OCI-LY7 (cell line): ENCODE results near the gene KLHL25. TPM values are rescaled to one million over a fixed set of nuclear protein-coding genes. Genes with fewer than 3 reads are reported as not detected.

Source experiments
- BruUV-seq: library from RNA; stranded (reverse); fragments of 400-500 nt; replicated peaks from 2 replicates; lab custom pipeline; 2021; lab: Mats Ljungman, UMichigan
- CTCF ChIA-PET: fragments of 300-600 bp; sonication (Branson Sonifier 250); formaldehyde crosslinking; loops from one replicate; lab custom pipeline; 2022; ENCODE audit warnings: antibody characterized with exemption; ENCODE audit not compliant: unreplicated experiment; lab: Charles Lee
- POLR2A ChIA-PET: fragments of 300-600 bp; sonication (Branson Sonifier 250); formaldehyde crosslinking; loops from one replicate; lab custom pipeline; 2022; ENCODE audit warnings: antibody characterized with exemption; lab: Charles Lee
- DNase-seq: peaks from one replicate; pipeline ENCODE4 v3.0.0-alpha.2; 2015; ENCODE audit warnings: low spot score
- H2AFZ ChIP-seq: fragments of 200-600 bp; sonication (generic), shearing (Covaris generic); 2 replicates; pipeline ENCODE4 v1.6.1; 2014; ENCODE audit warnings: mild to moderate bottlenecking, antibody characterized with exemption, low read length, moderate library complexity
- H3K27ac ChIP-seq: fragments of 200-600 bp; sonication (generic); 2 replicates; pipeline ENCODE4 v1.5.1; 2014; ENCODE audit warnings: mixed run types, low read depth, mild to moderate bottlenecking, moderate library complexity, low read length, inconsistent platforms; ENCODE audit not compliant: poor library complexity, severe bottlenecking
- H3K36me3 ChIP-seq: fragments of 200-600 bp; sonication (generic); 2 replicates; pipeline ENCODE4 v1.6.1; 2014; ENCODE audit warnings: mild to moderate bottlenecking, antibody characterized with exemption, low read length, moderate library complexity, mixed read lengths; ENCODE audit not compliant: insufficient read depth
- H3K4me1 ChIP-seq: fragments of 200-600 bp; sonication (generic); 2 replicates; pipeline ENCODE4 v1.5.1; 2014; ENCODE audit warnings: mild to moderate bottlenecking, low read length; ENCODE audit not compliant: insufficient read depth, poor library complexity, severe bottlenecking
- H3K4me2 ChIP-seq: fragments of 200-600 bp; sonication (generic); 2 replicates; pipeline ENCODE4 v1.6.1; 2014; ENCODE audit warnings: mild to moderate bottlenecking, low read length
- H3K4me3 ChIP-seq: fragments of 200-600 bp; sonication (generic); 2 replicates; pipeline ENCODE4 v1.5.1; 2014; ENCODE audit warnings: mild to moderate bottlenecking, low read depth, low read length; ENCODE audit not compliant: poor library complexity, severe bottlenecking
- H3K79me2 ChIP-seq: fragments of 200-600 bp; sonication (generic); 2 replicates; pipeline ENCODE4 v1.6.1; 2016; ENCODE audit warnings: low read depth, mild to moderate bottlenecking, low read length, moderate library complexity, mixed read lengths; ENCODE audit not compliant: insufficient read depth
- H3K9me2 ChIP-seq: fragments of 200-600 bp; sonication (generic); 2 replicates; pipeline ENCODE4 v1.6.1; 2016; ENCODE audit warnings: mild to moderate bottlenecking, low read length, mixed read lengths; ENCODE audit not compliant: insufficient read depth
- H3K9me3 ChIP-seq: fragments of 200-600 bp; sonication (generic); 2 replicates; pipeline ENCODE4 v1.6.1; 2014; ENCODE audit warnings: mild to moderate bottlenecking, mixed run types, low read length, mixed read lengths
- H4K20me1 ChIP-seq: fragments of 200-600 bp; sonication (generic); 2 replicates; pipeline ENCODE4 v1.6.1; 2014; ENCODE audit warnings: mild to moderate bottlenecking, antibody characterized with exemption, low read length, moderate library complexity, mixed read lengths; ENCODE audit not compliant: insufficient read depth
- EZH2phosphoT487 ChIP-seq: fragments of 200-600 bp; sonication (generic); IDR thresholded peaks from 2 replicates; pipeline ENCODE4 v1.6.1; 2018; ENCODE audit warnings: low read depth, borderline replicate concordance, mild to moderate bottlenecking, mixed run types, antibody characterized with exemption, low read length, moderate library complexity, mixed read lengths
- intact Hi-C: fragments of 100-400 bp; cut with micrococcal nuclease; formaldehyde crosslinking; loops from one replicate; pipeline ENCODE4 v1.10.0; 2022; ENCODE audit not compliant: unreplicated experiment
- total RNA-seq, 2 experiments: library from RNA; depleted of rRNA in 1 of 2; stranded (reverse); fragments of >200 nt in 1 of 2; shearing (Covaris generic) in 1 of 2; gene quantifications; 2 replicates each; pipeline ENCODE4 v1.2.3, GENCODE V29; 2014 to 2022
- TF ChIP-seq, protein P1 (sequence below): fragments of 200-600 bp; sonication (generic); conservative IDR thresholded peaks from 2 replicates; pipeline ENCODE4 v1.5.1; 2014; ENCODE audit warnings: mild to moderate bottlenecking, antibody characterized with exemption, low read length, moderate library complexity, mixed read lengths

Gene KLHL25
- total RNA-seq, 2 experiments from 2014 or later = 5.1 to 7.7 TPM

GRCh38 chr15:85825719-85826118 is 31.0 kb upstream of the KLHL25 start:
- TF ChIP-seq EZH2phosphoT487 = no peak
- TF ChIP-seq, protein P1, sequence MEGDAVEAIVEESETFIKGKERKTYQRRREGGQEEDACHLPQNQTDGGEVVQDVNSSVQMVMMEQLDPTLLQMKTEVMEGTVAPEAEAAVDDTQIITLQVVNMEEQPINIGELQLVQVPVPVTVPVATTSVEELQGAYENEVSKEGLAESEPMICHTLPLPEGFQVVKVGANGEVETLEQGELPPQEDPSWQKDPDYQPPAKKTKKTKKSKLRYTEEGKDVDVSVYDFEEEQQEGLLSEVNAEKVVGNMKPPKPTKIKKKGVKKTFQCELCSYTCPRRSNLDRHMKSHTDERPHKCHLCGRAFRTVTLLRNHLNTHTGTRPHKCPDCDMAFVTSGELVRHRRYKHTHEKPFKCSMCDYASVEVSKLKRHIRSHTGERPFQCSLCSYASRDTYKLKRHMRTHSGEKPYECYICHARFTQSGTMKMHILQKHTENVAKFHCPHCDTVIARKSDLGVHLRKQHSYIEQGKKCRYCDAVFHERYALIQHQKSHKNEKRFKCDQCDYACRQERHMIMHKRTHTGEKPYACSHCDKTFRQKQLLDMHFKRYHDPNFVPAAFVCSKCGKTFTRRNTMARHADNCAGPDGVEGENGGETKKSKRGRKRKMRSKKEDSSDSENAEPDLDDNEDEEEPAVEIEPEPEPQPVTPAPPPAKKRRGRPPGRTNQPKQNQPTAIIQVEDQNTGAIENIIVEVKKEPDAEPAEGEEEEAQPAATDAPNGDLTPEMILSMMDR = no peak
- no peak for DNase-seq
- no peaks in the 10 kb centered on the region for H3K9me2 ChIP-seq
- H4K20me1 ChIP-seq = no peaks in the 10 kb centered on the region
- H3K4me2 ChIP-seq = no peak overlapping the region
- no peaks in the 10 kb centered on the region for H3K4me1 ChIP-seq
- no peaks in the 10 kb centered on the region for H3K36me3 ChIP-seq
- no peak overlapping the region for H3K4me3 ChIP-seq
- no peak overlapping the region for H2AFZ ChIP-seq
- no TSS peak for BruUV-seq
- ChIA-PET POLR2A (no interaction called here), CTCF (no interaction called here)
- no peaks in the 10 kb centered on the region for H3K9me3 ChIP-seq
- H3K79me2 ChIP-seq = no peaks in the 10 kb centered on the region
- no peak overlapping the region for H3K27ac ChIP-seq
- intact Hi-C loops = no loop called here

GRCh38 chr15:85825118-85825517 is 30.4 kb upstream of the KLHL25 start:
- Histone ChIP-seq H4K20me1 (no peaks in the 10 kb centered on the region), H3K4me1 (no peaks in the 10 kb centered on the region), H3K9me2 (no peaks in the 10 kb centered on the region), H3K4me2 (no peak overlapping the region), H3K36me3 (no peaks in the 10 kb centered on the region), H3K79me2 (no peaks in the 10 kb centered on the region), H2AFZ (no peak overlapping the region), H3K4me3 (no peak overlapping the region), H3K9me3 (no peaks in the 10 kb centered on the region), H3K27ac (no peak overlapping the region)
- intact Hi-C loops = no loop called here
- CTCF ChIA-PET = no interaction called here
- BruUV-seq = no TSS peak
- DNase-seq = no peak
- POLR2A ChIA-PET = no interaction called here
- TF ChIP-seq, protein P1 = no peak
- TF ChIP-seq EZH2phosphoT487 = no peak

- no peak overlapping the region for H2AFZ ChIP-seq
- H4K20me1 ChIP-seq = no peaks in the 10 kb centered on the region
- DNase-seq = no peak
- H3K9me3 ChIP-seq = no peaks in the 10 kb centered on the region
- ChIA-PET CTCF (no interaction called here), POLR2A (interaction anchor here (0.5 kb wide), 1 partner anchor 176 kb away, joined by 3 read pairs; no protein-coding TSS in a partner anchor)
- no TSS peak for BruUV-seq
- intact Hi-C loops = no loop called here
- H3K9me2 ChIP-seq = no peaks in the 10 kb centered on the region
- H3K4me1 ChIP-seq = no peaks in the 10 kb centered on the region
- TF ChIP-seq EZH2phosphoT487 = no peak
- TF ChIP-seq, protein P1 = no peak
- H3K79me2 ChIP-seq = no peaks in the 10 kb centered on the region
- H3K4me2 ChIP-seq = no peak overlapping the region
- H3K36me3 ChIP-seq = no peaks in the 10 kb centered on the region
- H3K27ac ChIP-seq = no peak overlapping the region
- no peak overlapping the region for H3K4me3 ChIP-seq
These were observed 26.8 kb upstream of the KLHL25 start for GRCh38 chr15:85821545-85821944.
